NCI-H524 treated with DMSO at 0.1 percent for 48 hours (cell line): Measurements from ENCODE around the gene TMEM59.

Source experiments
- DNase-seq: peaks from one replicate; lab custom pipeline; 2025; lab: John Stamatoyannopoulos, UW

The TMEM59 gene

GRCh38 chr1:53982034-53982762 lies 70.8 kb downstream of the TMEM59 start:
- DNase-seq = no peak

GRCh38 chr1:53981220-53981619 lies 71.8 kb downstream of the TMEM59 start:
- DNase-seq = no peak

DNA sequence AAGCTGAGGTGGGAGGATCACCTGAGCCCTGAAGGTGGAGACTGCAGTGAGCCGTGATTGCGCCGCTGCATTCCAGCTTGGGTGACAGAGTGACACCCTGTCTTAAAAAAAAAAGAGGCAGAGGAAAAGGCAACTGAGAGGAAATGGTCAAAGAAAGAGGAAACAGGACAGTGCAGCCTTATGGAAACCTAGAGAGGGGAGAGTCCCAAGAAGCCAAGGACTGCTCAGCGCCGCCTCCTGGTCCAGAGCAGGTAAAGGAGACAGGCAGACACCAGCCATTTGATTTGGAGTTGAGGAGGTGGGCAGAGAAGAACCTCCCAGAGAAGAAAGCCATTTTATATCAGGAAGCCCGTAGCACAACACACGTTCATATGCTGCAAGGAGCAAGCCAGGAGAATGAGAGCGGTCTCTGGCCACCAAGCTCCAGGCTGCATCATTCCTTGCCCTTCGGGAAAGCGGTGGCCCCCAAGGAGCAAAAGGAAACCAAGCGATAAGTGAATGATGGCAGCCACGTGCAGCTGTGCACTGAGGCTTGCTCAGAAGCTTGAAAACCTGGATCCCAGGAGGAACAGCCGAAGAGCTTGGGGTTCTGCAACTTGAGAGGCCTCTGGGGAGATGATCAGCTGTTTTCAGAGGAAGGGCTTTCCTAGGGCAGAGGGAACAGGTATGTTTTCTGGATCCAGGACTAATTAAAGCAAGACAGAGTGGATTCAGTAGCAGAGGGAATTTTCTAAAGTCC lies 73.1 kb downstream of the TMEM59 start:
- no peak for DNase-seq
